ENCODE data around the gene UNC5CL.

DNA sequence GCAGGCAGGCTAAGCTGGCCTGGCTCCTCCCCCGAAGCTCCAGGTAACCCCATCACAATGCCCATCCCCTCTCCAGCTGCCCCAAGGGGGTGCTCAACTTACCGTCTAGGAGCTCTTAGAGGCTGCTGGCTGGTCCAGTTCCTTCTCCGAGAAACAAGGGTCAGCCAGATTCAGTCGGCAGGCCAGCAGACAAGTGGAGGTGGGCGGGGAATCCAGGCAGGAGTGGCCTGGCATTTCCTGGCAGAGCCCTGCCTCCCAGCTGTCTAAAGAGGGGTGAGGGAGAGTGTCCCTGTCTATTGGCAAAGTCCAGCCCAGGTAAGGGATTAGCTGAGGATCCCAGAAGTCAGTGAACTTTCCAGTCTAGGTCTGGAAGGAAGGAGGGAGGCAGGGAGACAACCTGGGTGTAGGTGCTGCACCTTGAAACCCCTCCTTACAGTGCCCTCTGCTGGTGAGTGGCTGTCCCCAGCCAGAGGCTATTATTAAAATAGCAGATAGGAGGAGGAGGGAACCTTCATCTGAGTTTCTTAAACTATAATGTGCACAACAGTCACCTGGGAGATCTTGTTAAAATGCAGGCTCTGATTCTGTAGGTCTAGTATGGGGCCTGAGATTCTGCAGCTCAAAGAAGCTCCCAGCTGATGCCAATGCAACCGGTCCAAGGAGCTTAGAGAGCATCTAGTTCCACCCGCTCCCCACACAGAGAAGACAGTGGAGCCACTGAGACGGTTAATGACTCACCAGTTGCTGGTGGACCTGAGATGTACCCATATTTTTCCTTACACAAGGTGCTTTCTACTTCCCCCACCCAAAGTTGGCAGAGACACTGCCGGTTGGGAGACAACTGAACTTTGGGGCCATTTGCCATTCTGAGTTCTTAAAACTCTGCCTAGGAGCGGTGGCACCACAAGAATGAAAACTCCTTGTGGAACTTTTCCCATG is at the start of gene UNC5CL:
- no peak for TF ChIP-seq POLR2A (IDR thresholded peaks at IDR 0.05; ENCODE audit: low read depth, low read length)
- TF ChIP-seq TAF1 (IDR thresholded peaks at IDR 0.05; ENCODE audit: borderline replicate concordance, low read depth, low read length), result no peak
- TF ChIP-seq POLR2AphosphoS5 (IDR thresholded peaks at IDR 0.05; ENCODE audit: low read depth, low read length), result no peak
